Stimulated activated naive CD8-positive, alpha-beta T cell treated with anti-CD3 and anti-CD28 coated beads, Interleukin-15, Interleukin-2, amounts not matched to agents 100 ng/mL and 50 ng/mL, for 24 hours (primary cell): ENCODE results near the gene FCRL2.

ENCODE experiments used
- H3K27ac Mint-ChIP-seq: one replicate; pipeline ENCODE4 v1.8.0; 2021; ENCODE audit warnings: mild to moderate bottlenecking, mixed read lengths
- H3K27me3 Mint-ChIP-seq: one replicate; pipeline ENCODE4 v1.8.0; 2021; ENCODE audit warnings: mixed read lengths
- H3K36me3 Mint-ChIP-seq: one replicate; pipeline ENCODE4 v1.8.0; 2021; ENCODE audit warnings: low read depth, mixed read lengths
- H3K4me1 Mint-ChIP-seq: one replicate; pipeline ENCODE4 v1.8.0; 2021; ENCODE audit warnings: low read depth, mixed read lengths
- H3K4me3 Mint-ChIP-seq: one replicate; pipeline ENCODE4 v1.8.0; 2021; ENCODE audit warnings: mild to moderate bottlenecking, mixed read lengths
- H3K9me3 Mint-ChIP-seq: one replicate; pipeline ENCODE4 v1.8.0; 2021; ENCODE audit warnings: mixed read lengths

FCRL2 gene

GRCh38 chr1:157776971-157777391 lies at the start of gene FCRL2:
Gene FCRL2 (minus strand): TSS chr1:157777132. CDS start chr1:157777073, 59 bp downstream.
- H3K9me3 Mint-ChIP-seq, result peaks cover 3% of the 10 kb centered on the region
- H3K4me1 Mint-ChIP-seq, result peaks cover 28% of the 10 kb centered on the region
- H3K4me3 Mint-ChIP-seq, result no peak within 1 kb of the TSS
- no peaks in the 10 kb centered on the region for H3K36me3 Mint-ChIP-seq
- no peak within 1 kb of the TSS for H3K27ac Mint-ChIP-seq
- H3K27me3 Mint-ChIP-seq, result peaks cover 4% of the 10 kb centered on the region

- peaks cover 7% of the 10 kb centered on the region for H3K4me1 Mint-ChIP-seq
- H3K27ac Mint-ChIP-seq, result no peak overlapping the region
- H3K27me3 Mint-ChIP-seq, result peaks cover 11% of the 10 kb centered on the region
- no peaks in the 10 kb centered on the region for H3K36me3 Mint-ChIP-seq
- H3K4me3 Mint-ChIP-seq, result no peak overlapping the region
- no peaks in the 10 kb centered on the region for H3K9me3 Mint-ChIP-seq
Observed at GRCh38 chr1:157820299-157820698, 43.4 kb upstream of the FCRL2 start.

GRCh38 chr1:157819896-157820295 lies 43.0 kb upstream of the FCRL2 start, which contains the start of gene FCRL1:
Gene FCRL1 (minus strand): TSS chr1:157820120. CDS start chr1:157820037, 83 bp downstream.
- peaks cover 12% of the 10 kb centered on the region for H3K27me3 Mint-ChIP-seq
- H3K36me3 Mint-ChIP-seq, result no peaks in the 10 kb centered on the region
- H3K9me3 Mint-ChIP-seq, result no peaks in the 10 kb centered on the region
- no peak within 1 kb of the TSS for H3K4me3 Mint-ChIP-seq
- H3K4me1 Mint-ChIP-seq, result peaks cover 8% of the 10 kb centered on the region
- no peak within 1 kb of the TSS for H3K27ac Mint-ChIP-seq

GRCh38 chr1:157819215-157819614 lies 42.3 kb upstream of the FCRL2 start:
- H3K4me3 Mint-ChIP-seq, result no peak overlapping the region
- no peaks in the 10 kb centered on the region for H3K36me3 Mint-ChIP-seq
- peaks cover 8% of the 10 kb centered on the region for H3K4me1 Mint-ChIP-seq
- H3K27me3 Mint-ChIP-seq, result peaks cover 12% of the 10 kb centered on the region
- H3K27ac Mint-ChIP-seq, result no peak overlapping the region
- H3K9me3 Mint-ChIP-seq, result peaks cover 2% of the 10 kb centered on the region

GRCh38 chr1:157813269-157813668 lies 36.3 kb upstream of the FCRL2 start:
- H3K27ac Mint-ChIP-seq, result no peak overlapping the region
- H3K27me3 Mint-ChIP-seq, result peaks cover 13% of the 10 kb centered on the region
- H3K4me3 Mint-ChIP-seq, result no peak overlapping the region
- H3K36me3 Mint-ChIP-seq, result no peaks in the 10 kb centered on the region
- peaks cover 23% of the 10 kb centered on the region for H3K4me1 Mint-ChIP-seq
- H3K9me3 Mint-ChIP-seq, result peaks cover 17% of the 10 kb centered on the region

- Mint-ChIP-seq H3K9me3 (no peaks in the 10 kb centered on the region), H3K27ac (no peak overlapping the region), H3K36me3 (no peaks in the 10 kb centered on the region), H3K4me3 (no peak overlapping the region), H3K4me1 (peaks cover 17% of the 10 kb centered on the region), H3K27me3 (peaks cover 11% of the 10 kb centered on the region)
Observed at GRCh38 chr1:157806431-157807149, 29.7 kb upstream of the FCRL2 start.

GRCh38 chr1:157803851-157804250 lies 26.9 kb upstream of the FCRL2 start:
- H3K36me3 Mint-ChIP-seq, result no peaks in the 10 kb centered on the region
- H3K4me1 Mint-ChIP-seq, result peaks cover 13% of the 10 kb centered on the region
- H3K9me3 Mint-ChIP-seq, result no peaks in the 10 kb centered on the region
- H3K4me3 Mint-ChIP-seq, result no peak overlapping the region
- H3K27ac Mint-ChIP-seq, result no peak overlapping the region
- peaks cover 9% of the 10 kb centered on the region for H3K27me3 Mint-ChIP-seq

GRCh38 chr1:157799996-157800395 lies 23.1 kb upstream of the FCRL2 start:
- Mint-ChIP-seq H3K4me3 (no peak overlapping the region), H3K36me3 (no peaks in the 10 kb centered on the region), H3K27me3 (peaks cover 6% of the 10 kb centered on the region), H3K4me1 (no peaks in the 10 kb centered on the region), H3K27ac (no peak overlapping the region), H3K9me3 (no peaks in the 10 kb centered on the region)

- no peak overlapping the region for H3K27ac Mint-ChIP-seq
- H3K27me3 Mint-ChIP-seq, result peaks cover 4% of the 10 kb centered on the region
- peaks cover 3% of the 10 kb centered on the region for H3K9me3 Mint-ChIP-seq
- H3K36me3 Mint-ChIP-seq, result no peaks in the 10 kb centered on the region
- H3K4me3 Mint-ChIP-seq, result no peak overlapping the region
- H3K4me1 Mint-ChIP-seq, result no peaks in the 10 kb centered on the region
Observed at GRCh38 chr1:157798211-157798610, 21.3 kb upstream of the FCRL2 start.

GRCh38 chr1:157785248-157785647 lies 8.3 kb upstream of the FCRL2 start:
- no peak overlapping the region for H3K4me3 Mint-ChIP-seq

GRCh38 chr1:157784801-157785200 lies 7.9 kb upstream of the FCRL2 start:
- H3K4me3 Mint-ChIP-seq, result no peak overlapping the region
- H3K4me1 Mint-ChIP-seq, result peaks cover 12% of the 10 kb centered on the region
- peaks cover 20% of the 10 kb centered on the region for H3K9me3 Mint-ChIP-seq
- peaks cover 11% of the 10 kb centered on the region for H3K27me3 Mint-ChIP-seq
- H3K27ac Mint-ChIP-seq, result no peak overlapping the region
- H3K36me3 Mint-ChIP-seq, result no peaks in the 10 kb centered on the region

More at GRCh38 chr1:157785248-157785647, 8.3 kb upstream of the FCRL2 start:
- Mint-ChIP-seq H3K27me3 (peaks cover 11% of the 10 kb centered on the region), H3K9me3 (peaks cover 20% of the 10 kb centered on the region), H3K36me3 (no peaks in the 10 kb centered on the region), H3K27ac (no peak overlapping the region), H3K4me1 (peaks cover 12% of the 10 kb centered on the region)

- peaks cover 12% of the 10 kb centered on the region for H3K4me1 Mint-ChIP-seq
Observed at GRCh38 chr1:157782931-157783330, 6.0 kb upstream of the FCRL2 start.

GRCh38 chr1:157781048-157781447 lies 4.1 kb upstream of the FCRL2 start:
- H3K9me3 Mint-ChIP-seq, result peaks cover 3% of the 10 kb centered on the region
- H3K27ac Mint-ChIP-seq, result no peak overlapping the region
- no peak overlapping the region for H3K4me3 Mint-ChIP-seq
- peaks cover 6% of the 10 kb centered on the region for H3K27me3 Mint-ChIP-seq
- H3K4me1 Mint-ChIP-seq, result peaks cover 15% of the 10 kb centered on the region
- H3K36me3 Mint-ChIP-seq, result no peaks in the 10 kb centered on the region

More at GRCh38 chr1:157782931-157783330, 6.0 kb upstream of the FCRL2 start:
- Mint-ChIP-seq H3K4me3 (no peak overlapping the region), H3K27me3 (peaks cover 11% of the 10 kb centered on the region), H3K9me3 (peaks cover 12% of the 10 kb centered on the region), H3K27ac (no peak overlapping the region), H3K36me3 (no peaks in the 10 kb centered on the region)

- Mint-ChIP-seq H3K27me3 (peaks cover 4% of the 10 kb centered on the region), H3K4me3 (no peak overlapping the region), H3K27ac (no peak overlapping the region), H3K4me1 (peaks cover 25% of the 10 kb centered on the region), H3K36me3 (no peaks in the 10 kb centered on the region), H3K9me3 (peaks cover 3% of the 10 kb centered on the region)
Observed at GRCh38 chr1:157775101-157775870, 1.6 kb downstream of the FCRL2 start.

GRCh38 chr1:157774412-157774811 lies 2.5 kb downstream of the FCRL2 start:
- Mint-ChIP-seq H3K9me3 (peaks cover 3% of the 10 kb centered on the region), H3K4me3 (no peak overlapping the region), H3K4me1 (peaks cover 25% of the 10 kb centered on the region), H3K36me3 (no peaks in the 10 kb centered on the region), H3K27ac (no peak overlapping the region), H3K27me3 (peaks cover 4% of the 10 kb centered on the region)
